H1 (cell line): Measurements from ENCODE around the gene BARX1. TPM values are rescaled to one million over a fixed set of nuclear protein-coding genes. Genes with fewer than 3 reads are reported as not detected.

Experiments used
- BCL11A ChIP-seq, 2 experiments: IDR thresholded peaks; one replicate each; pipeline ENCODE4 v1.6.1; 2011; ENCODE audit warnings: low read depth in 2 of 2, low read length in 2 of 2, mild to moderate bottlenecking in 2 of 2
- EGR1 ChIP-seq: IDR thresholded peaks from 2 replicates; pipeline ENCODE4 v1.6.1; 2011; ENCODE audit warnings: low read depth, low read length, borderline replicate concordance
- HDAC2 ChIP-seq, 2 experiments: fragments of 300-600 bp in 1 of 2; sonication (generic) in 1 of 2; IDR thresholded peaks; 2 replicates each; pipeline ENCODE4 v1.6.1; 2011 to 2012; ENCODE audit warnings: low read depth in 2 of 2, low read length in 2 of 2, mild to moderate bottlenecking in 2 of 2, moderate library complexity in 2 of 2, borderline replicate concordance in 1 of 2, inconsistent platforms in 1 of 2
- SIRT6 ChIP-seq: IDR thresholded peaks from one replicate; pipeline ENCODE4 v1.7.1; 2012; ENCODE audit warnings: low read length, inconsistent platforms
- SP2 ChIP-seq: IDR thresholded peaks from 2 replicates; pipeline ENCODE4 v1.6.1; 2012; ENCODE audit warnings: mild to moderate bottlenecking, low read length, inconsistent platforms
- polyA plus RNA-seq, 7 experiments: library from polyadenylated mRNA; depleted of rRNA in 3 of 7; stranded (reverse) in 5 of 7; unstranded in 2 of 7; fragments of >200 nt in 5 of 7; fragments of 200-250 nt in 2 of 7; gene quantifications; 1 replicate in 5 of 7; 2 replicates in 1 of 7; 4 replicates in 1 of 7; pipeline versions ENCODE4 v1.2.1 to v1.2.3, GENCODE V29; 2011 to 2013; ENCODE audit warnings: missing spikeins in 2 of 7, mixed read lengths in 2 of 7
- total RNA-seq: library from RNA; stranded (reverse); fragmentation: NEBNext Ultra II Directional; extraction: Animal tissue kit (Norgen Biotek cat#: 25700); gene quantifications from 2 replicates; pipeline ENCODE4 v1.2.1, GENCODE V29; 2021

The BARX1 gene
- total and polyA plus RNA-seq, 2 of the 8 experiments (the other 6 are each of a cell fraction or from before 2014, with no cell fraction given): 0.79 to 2.6 TPM

DNA sequence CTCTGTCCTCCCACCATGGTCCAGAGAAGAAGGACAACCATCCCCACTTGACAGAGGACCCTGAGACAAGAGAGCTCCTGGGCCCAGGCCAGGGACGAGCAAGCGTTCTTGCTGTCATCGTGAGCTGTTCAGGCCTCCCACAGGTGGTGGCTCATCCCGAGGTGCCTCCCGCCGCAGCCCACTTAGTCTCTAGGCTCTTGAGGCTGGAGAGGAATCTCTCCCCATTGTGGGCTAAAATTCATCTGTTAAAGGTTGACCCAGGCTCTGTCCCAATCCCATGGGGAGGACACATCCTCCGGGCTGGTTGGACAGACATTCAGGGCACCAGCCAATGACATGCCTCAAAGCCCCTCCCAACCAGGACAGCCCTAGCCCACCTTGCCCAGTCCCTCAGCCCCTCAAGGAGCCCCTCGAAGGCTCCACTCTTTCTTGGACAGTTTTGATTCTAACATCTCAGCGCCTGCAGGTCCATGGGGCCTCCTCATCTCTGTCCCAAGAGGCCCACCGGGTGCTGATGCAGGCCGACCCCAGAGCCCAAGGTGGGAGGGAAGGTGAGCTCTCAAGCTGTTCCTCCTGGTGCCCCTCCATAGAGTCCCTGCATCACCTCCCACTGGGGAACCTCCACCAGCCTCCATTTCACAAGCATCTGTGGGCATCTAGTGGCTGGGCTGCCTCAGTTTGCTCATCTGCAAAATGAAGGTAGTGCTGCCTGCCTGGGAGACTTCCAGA is 52.9 kb downstream of the BARX1 start (continued):
- TF ChIP-seq HDAC2 (IDR thresholded peaks at IDR 0.05; ENCODE audit: borderline replicate concordance in 1 of 2, low read depth in 2 of 2, low read length in 2 of 2) (no peak), SP2 (no peak), EGR1 (no peak), SIRT6 (no peak), BCL11A (IDR thresholded peaks at IDR 0.05; ENCODE audit: low read depth in 2 of 2, low read length in 2 of 2) (no peak)

Other genes starting within 250 kb of the BARX1 start
- 6.9 and 7.3 TPM in 2 replicates for gene PTPDC1, start 129.1 kb upstream of the BARX1 start, total RNA-seq
- gene PTPDC1, start 129.1 kb upstream of the BARX1 start, polyA plus RNA-seq (2011; rRNA removed): 3.7 and 4.1 TPM in 2 replicates